NCI-H1436 (cell line): ENCODE data around the gene GABRB1.

Experiments used
- DNase-seq: peaks from one replicate; lab custom pipeline; 2025; lab: John Stamatoyannopoulos, UW

GABRB1 gene

DNA sequence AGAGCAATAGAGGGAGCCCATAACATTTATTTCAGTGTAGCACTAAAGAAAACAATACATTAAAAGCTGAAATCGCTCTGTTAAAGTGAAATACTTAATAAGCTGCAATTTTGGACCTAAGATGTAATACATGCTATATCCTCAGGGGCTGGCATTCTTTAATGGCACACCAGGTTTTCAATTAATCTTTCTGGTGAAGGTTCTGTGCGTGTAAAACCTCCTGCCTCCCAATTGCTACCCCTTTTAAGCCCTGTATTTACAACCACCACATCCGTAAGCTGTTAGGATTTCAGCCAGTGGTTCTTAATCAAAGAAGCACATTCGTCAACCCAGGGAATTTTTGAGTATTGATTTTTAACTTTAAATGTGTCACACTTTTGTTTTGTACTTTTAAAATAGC lies 439.7 kb downstream of the GABRB1 start:
- no peak for DNase-seq

- DNase-seq, result no peak
Observed at GRCh38 chr4:47471591-47471990, 440.2 kb downstream of the GABRB1 start.

DNA sequence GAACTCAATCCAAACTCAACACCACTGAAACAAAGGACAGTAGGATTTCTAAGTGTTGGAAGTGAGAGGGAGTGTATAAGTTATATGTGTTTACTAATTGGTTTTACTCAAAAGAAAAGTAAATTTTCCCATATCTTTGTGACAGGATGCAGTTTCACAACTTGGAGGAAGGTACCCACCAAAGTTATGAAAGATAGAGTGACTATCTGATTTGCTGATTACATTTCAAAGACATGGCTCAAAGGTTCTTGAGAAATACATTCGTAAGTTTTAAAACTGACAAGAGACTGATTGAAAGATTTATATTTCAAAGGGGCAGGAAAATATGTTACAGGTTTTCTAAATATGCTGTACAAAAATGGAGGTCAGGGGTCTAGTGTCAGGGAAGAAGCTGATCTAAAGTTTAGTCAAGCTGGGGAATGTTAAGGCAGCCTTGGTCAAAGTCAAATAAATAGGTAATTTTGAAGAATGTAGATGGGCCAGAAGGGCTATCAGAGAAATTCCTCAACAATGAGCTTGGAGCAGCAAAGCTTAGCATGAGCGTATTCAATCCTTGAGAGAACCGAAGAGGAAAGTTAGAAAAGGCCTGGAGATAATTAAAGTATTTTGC lies 441.9 kb downstream of the GABRB1 start:
- DNase-seq, result no peak

DNA sequence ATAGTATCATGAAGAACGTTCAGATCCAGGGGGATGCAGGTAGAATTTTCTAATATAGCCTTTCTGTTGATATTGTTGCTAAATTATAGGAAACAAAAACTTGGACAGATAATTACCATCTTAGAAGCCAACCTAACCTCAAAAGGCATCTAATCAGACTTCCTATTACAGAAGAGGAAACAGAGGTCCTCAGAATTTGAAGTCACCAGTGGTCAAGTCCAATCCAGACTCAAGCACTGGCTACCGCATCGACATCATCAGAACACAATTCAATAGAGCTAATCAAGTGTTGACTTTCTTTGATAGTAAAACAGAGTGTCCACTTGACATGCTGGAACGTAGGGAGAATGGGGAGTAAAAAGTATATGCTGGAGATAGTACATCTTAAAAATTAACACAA lies 443.4 kb downstream of the GABRB1 start:
- no peak for DNase-seq

DNA sequence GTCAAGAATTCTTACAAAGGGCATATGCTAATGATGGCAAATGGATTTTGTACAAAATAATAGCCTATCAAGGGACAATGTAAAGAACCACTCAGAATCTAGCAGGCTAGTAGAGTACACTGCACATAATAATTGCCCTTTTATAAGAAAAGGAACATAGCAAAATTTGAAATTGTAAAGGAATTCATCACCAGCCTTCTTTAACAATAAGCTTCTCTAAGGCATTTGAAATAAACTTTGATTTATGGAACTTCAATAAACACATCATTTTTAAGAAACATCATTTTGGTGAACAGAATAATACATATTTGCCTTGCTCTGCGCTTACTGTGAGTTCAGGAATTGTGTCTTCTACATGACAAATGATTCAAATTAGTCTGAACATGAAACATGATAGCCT lies 444.0 kb downstream of the GABRB1 start:
- DNase-seq, result no peak
